Duodenal mucosa (tissue), 2 donors: Measurements from ENCODE around the gene CDKN1A.

Source experiments
- H3K27ac ChIP-seq: one replicate; pipeline ENCODE4 v1.7.0; 2013; ENCODE audit warnings: low read depth, low read length
- H3K27me3 ChIP-seq, 2 donors: one replicate each; pipeline ENCODE4 v1.7.0; 2013; ENCODE audit warnings: low read length in 2 of 2, control low read depth in 1 of 2; ENCODE audit not compliant: insufficient read depth in 2 of 2, control insufficient read depth in 1 of 2
- H3K36me3 ChIP-seq, 2 donors: one replicate each; pipeline ENCODE4 v1.7.0; 2013; ENCODE audit warnings: low read length in 2 of 2, control low read depth in 1 of 2; ENCODE audit not compliant: insufficient read depth in 2 of 2, control insufficient read depth in 1 of 2
- H3K4me1 ChIP-seq, 2 donors: one replicate each; pipeline ENCODE4 v1.7.0; 2013; ENCODE audit warnings: low read length in 2 of 2, control low read depth in 1 of 2; ENCODE audit not compliant: insufficient read depth in 2 of 2, control insufficient read depth in 1 of 2
- H3K4me3 ChIP-seq, 2 donors: one replicate each; pipeline ENCODE4 v1.7.0; 2013; ENCODE audit warnings: low read length in 2 of 2, low read depth in 1 of 2
- H3K9ac ChIP-seq, 2 donors: one replicate each; pipeline ENCODE4 v1.7.0; 2013; ENCODE audit warnings: low read length in 2 of 2, low read depth in 1 of 2
- H3K9me3 ChIP-seq, 2 donors: one replicate each; pipeline ENCODE4 v1.7.0; 2013; ENCODE audit warnings: low read length in 2 of 2, control low read depth in 1 of 2; ENCODE audit not compliant: control insufficient read depth in 1 of 2

Gene CDKN1A

DNA sequence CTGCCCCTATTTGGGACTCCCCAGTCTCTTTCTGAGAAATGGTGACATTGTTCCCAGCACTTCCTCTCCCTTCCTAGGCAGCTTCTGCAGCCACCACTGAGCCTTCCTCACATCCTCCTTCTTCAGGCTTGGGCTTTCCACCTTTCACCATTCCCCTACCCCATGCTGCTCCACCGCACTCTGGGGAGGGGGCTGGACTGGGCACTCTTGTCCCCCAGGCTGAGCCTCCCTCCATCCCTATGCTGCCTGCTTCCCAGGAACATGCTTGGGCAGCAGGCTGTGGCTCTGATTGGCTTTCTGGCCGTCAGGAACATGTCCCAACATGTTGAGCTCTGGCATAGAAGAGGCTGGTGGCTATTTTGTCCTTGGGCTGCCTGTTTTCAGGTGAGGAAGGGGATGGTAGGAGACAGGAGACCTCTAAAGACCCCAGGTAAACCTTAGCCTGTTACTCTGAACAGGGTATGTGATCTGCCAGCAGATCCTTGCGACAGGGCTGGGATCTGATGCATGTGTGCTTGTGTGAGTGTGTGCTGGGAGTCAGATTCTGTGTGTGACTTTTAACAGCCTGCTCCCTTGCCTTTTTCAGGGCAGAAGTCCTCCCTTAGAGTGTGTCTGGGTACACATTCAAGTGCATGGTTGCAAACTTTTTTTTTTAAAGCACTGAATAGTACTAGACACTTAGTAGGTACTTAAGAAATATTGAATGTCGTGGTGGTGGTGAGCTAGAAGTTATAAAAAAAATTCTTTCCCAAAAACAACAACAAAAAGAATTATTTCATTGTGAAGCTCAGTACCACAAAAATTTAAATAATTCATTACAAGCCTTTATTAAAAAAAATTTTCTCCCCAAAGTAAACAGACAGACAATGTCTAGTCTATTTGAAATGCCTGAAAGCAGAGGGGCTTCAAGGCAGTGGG lies 2.1 kb upstream of the CDKN1A start:
- H3K9ac ChIP-seq: peak overlapping the region; percentile 29 to 54
- H3K27ac ChIP-seq: peak overlapping the region; percentile 39
- H3K9me3 ChIP-seq: no peaks in the 10 kb centered on the region
- peaks cover 33 to 35% of the 10 kb centered on the region in 2 donors for H3K4me1 ChIP-seq
- no peaks in the 10 kb centered on the region for H3K36me3 ChIP-seq
- no peak overlapping the region for H3K4me3 ChIP-seq
- H3K27me3 ChIP-seq: no peaks in the 10 kb centered on the region

GRCh38 chr6:36677059-36677749 lies 1.3 kb upstream of the CDKN1A start:
- Histone ChIP-seq H3K9me3 (no peaks in the 10 kb centered on the region), H3K4me1 (peaks cover 33 to 34% of the 10 kb centered on the region in 2 donors), H3K27ac (peak overlapping the region; percentile 39), H3K36me3 (no peaks in the 10 kb centered on the region), H3K9ac (peak overlapping the region in 1 of 2 donors; percentile 13), H3K4me3 (no peak overlapping the region), H3K27me3 (no peaks in the 10 kb centered on the region)

GRCh38 chr6:36677753-36678487 lies 594 bp upstream of the CDKN1A start:
- peaks cover 40 to 41% of the 10 kb centered on the region in 2 donors for H3K4me1 ChIP-seq

DNA sequence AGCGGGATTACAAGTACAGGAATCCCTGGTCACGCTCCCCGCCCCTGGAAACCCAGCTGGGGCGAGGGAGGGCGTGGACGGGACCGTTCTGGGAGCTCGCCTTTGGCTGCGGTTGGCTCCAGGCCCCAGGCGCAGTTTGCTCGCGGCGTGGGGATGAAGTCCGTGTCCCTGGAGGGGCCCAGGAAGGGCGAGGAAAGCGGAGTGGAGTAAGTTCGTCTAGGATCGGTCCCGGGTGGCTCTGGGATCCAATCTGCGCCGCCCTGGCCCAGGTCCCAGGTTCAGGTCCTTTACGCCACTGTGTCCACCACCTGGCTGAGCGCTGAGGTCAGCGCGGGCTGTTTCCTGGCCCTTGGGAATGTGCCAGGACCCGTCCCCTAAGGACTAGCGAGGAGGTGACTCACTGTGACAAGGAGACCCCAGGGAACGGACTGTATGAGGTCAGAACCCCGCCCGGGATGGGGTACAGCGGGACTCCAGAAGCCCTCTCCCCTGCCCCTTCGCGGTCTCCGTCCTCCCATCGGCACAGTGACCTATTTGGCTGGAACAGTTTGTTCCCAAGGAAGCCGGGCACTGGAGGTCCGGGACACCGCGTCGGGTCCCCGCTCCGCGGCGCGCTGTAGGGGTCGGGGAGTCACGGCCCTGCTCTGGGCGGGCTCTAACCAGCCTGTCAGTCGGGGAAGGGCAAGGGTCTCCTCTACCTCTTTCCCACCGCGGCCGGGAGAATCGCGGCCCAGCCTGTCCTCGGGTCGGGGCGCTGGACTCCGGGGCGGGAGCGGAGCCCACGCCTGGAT lies 724 bp downstream of the CDKN1A start:
- Histone ChIP-seq H3K9me3 (no peaks in the 10 kb centered on the region), H3K36me3 (peaks cover 5 to 12% of the 10 kb centered on the region in 2 donors), H3K27me3 (no peaks in the 10 kb centered on the region), H3K9ac (peak overlapping the region; percentile 65 to 96), H3K4me1 (peaks cover 49 to 51% of the 10 kb centered on the region in 2 donors), H3K27ac (peak overlapping the region; percentile 98), H3K4me3 (peak overlapping the region; percentile 66 to 95)

More at GRCh38 chr6:36677753-36678487, 594 bp upstream of the CDKN1A start:
- no peaks in the 10 kb centered on the region for H3K27me3 ChIP-seq
- peak overlapping the region; percentile 28 to 96 for H3K9ac ChIP-seq
- peak overlapping the region; percentile 98 for H3K27ac ChIP-seq
- H3K4me3 ChIP-seq: peak overlapping the region; percentile 66 to 95
- no peaks in the 10 kb centered on the region for H3K36me3 ChIP-seq
- H3K9me3 ChIP-seq: no peaks in the 10 kb centered on the region

DNA sequence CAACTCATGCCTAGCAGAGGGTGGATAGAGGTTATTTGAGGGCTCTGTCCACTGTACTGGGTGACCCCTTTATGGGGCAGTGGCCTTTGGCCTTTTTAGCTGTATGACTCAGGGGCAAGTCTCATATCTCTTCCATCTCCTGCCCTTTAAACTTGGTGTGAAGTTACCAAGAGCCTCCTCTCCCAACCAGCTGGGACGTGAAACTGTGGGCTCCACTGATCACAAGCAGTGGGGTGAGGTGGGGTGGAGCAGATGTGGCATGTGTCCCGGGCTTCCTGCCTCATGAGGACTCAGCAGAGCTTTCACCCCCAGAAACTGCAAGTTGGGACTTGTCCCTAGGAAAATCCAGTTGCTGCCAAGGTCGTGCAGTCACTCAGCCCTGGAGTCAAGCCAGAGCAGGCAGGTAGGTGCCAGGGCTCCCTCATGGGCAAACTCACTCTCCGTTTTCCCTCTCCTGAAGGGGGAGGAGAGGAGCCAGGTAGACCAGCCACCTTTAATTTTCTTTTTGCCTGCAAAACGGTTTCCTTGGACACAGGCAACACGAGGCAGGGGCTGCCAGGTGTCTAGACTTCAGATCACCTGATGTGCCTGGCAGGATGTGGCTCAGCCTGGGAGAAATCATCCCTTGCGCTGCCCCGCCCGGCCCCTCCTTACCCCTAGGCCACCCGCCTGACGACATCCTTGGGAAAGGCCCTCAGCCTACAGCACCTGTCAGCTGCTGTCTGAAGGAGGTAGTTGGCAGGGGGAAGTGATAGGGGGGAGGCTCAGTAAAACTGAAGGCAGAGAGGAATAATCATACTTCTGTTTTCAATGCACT lies 4.0 kb downstream of the CDKN1A start:
- Histone ChIP-seq H3K4me3 (peak overlapping the region; percentile 18 to 23), H3K36me3 (peaks cover 29 to 43% of the 10 kb centered on the region in 2 donors), H3K27me3 (no peaks in the 10 kb centered on the region), H3K27ac (peak overlapping the region; percentile 43), H3K4me1 (peaks cover 33 to 40% of the 10 kb centered on the region in 2 donors), H3K9me3 (no peaks in the 10 kb centered on the region), H3K9ac (peak overlapping the region; percentile 16 to 48)

DNA sequence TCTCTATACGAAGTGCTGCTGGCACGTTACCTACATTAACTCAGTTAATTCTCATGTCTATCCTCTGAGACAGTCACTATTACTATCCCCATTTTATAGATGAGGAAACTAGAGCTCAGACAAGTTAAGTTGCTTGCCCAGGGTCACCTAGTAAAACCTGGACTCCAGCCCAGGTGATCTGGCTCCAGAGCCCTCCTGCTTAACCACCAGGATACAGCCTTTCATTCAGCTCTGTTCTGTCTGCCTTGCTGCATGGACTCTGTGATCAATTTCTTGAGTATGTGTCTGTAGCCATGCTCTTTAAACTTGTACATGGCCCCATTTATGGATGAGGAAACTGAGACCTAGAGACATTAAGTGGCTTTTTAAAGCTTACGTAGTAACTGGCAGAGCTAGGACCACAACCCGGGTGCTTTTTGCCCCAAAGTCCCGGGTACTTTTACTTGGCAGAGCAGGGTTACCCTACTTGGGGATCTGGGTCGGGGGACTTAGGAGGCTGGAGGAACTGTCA lies 4.7 kb downstream of the CDKN1A start:
- Histone ChIP-seq H3K27me3 (no peaks in the 10 kb centered on the region), H3K9me3 (no peaks in the 10 kb centered on the region), H3K27ac (peak overlapping the region; percentile 7), H3K36me3 (peaks cover 29 to 43% of the 10 kb centered on the region in 2 donors), H3K9ac (peak overlapping the region; percentile 16 to 48), H3K4me3 (peak overlapping the region in 1 of 2 donors; percentile 23), H3K4me1 (peaks cover 27 to 33% of the 10 kb centered on the region in 2 donors)

DNA sequence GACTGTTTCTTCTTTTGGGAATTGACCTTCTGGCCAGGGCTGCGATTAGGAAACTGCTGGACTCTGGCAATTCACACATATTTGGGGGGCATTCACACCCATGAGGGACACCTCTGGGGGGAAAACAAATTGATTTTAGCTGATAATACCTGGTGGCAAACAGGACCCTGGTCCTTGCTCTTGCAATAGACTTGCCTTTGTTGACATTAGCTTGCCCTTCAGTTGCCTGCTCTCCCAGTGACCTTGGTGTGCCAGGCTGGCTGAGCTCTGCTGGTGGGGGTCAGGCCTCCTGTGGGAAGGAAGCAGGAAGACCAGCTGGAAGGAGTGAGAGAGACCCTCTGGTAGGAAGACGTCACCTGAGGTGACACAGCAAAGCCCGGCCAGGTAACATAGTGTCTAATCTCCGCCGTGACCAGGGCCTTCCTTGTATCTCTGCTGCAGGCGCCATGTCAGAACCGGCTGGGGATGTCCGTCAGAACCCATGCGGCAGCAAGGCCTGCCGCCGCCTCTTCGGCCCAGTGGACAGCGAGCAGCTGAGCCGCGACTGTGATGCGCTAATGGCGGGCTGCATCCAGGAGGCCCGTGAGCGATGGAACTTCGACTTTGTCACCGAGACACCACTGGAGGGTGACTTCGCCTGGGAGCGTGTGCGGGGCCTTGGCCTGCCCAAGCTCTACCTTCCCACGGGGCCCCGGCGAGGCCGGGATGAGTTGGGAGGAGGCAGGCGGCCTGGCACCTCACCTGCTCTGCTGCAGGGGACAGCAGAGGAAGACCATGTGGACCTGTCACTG lies 5.3 kb downstream of the CDKN1A start:
- Histone ChIP-seq H3K4me3 (no peak overlapping the region), H3K27ac (no peak overlapping the region), H3K9ac (peak overlapping the region in 1 of 2 donors; percentile 48)

GRCh38 chr6:36684447-36684812 lies 5.9 kb downstream of the CDKN1A start:
- no peaks in the 10 kb centered on the region for H3K9me3 ChIP-seq
- peaks cover 26 to 28% of the 10 kb centered on the region in 2 donors for H3K4me1 ChIP-seq
- H3K36me3 ChIP-seq: peaks cover 29 to 43% of the 10 kb centered on the region in 2 donors
- H3K4me3 ChIP-seq: no peak overlapping the region
- no peaks in the 10 kb centered on the region for H3K27me3 ChIP-seq
- no peak overlapping the region for H3K9ac ChIP-seq
- no peak overlapping the region for H3K27ac ChIP-seq

More for the DNA sequence above, 5.3 kb downstream of the CDKN1A start:
- Histone ChIP-seq H3K36me3 (peaks cover 29 to 43% of the 10 kb centered on the region in 2 donors), H3K9me3 (no peaks in the 10 kb centered on the region), H3K4me1 (peaks cover 26 to 28% of the 10 kb centered on the region in 2 donors), H3K27me3 (no peaks in the 10 kb centered on the region)
